GM21367 (cell line): ENCODE results near the gene CEP120.
"Not testable (repeated sequence)": the region's sequence is repeated elsewhere in the genome, so short reads cannot be mapped to it uniquely, and the experiment has no call there.

Source experiments
- ATAC-seq: cut with Tn5 transposase; IDR thresholded peaks from one replicate; pipeline ENCODE4 v1.9.1; 2021; ENCODE audit not compliant: unreplicated experiment

Gene CEP120

DNA sequence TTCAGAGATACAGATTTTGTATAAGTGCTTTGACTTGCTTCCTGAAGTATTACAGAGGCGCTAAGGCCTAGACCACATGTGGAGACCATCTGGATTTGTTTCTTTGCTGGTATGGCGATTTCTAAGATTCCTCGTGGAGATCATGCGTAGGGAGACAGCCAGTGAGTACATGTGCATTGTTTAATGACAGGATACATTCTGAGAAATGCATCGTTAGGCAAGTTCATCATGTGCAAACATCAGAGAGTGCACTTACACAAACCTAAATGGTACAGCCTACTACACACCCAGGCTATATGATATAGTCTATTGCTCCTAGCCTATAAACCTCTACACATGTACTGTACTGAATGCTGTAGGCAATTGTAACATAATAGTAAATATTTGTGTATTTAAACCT is 16.5 kb upstream of the CEP120 start:
- no peak for ATAC-seq

DNA sequence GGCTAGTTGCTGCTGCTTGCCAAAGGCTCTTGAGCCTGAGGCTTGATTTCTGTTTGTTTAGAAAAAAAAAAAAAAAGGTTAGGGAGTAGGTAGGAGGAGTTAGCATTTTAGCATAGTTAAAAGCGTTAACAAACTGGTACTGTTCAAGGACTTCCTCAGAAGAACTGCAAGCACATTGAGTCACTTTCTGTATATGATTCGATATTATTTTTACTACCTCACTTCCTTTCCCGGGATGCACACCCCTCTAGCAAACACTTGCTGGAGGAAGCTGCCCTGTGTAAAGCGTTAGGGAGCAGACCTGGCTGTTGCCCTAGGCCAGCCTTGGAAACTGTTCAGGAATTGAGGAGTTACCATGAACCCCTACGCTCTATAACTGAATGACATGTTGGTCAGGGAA is 15.7 kb upstream of the CEP120 start:
- ATAC-seq: peak; percentile 49

DNA sequence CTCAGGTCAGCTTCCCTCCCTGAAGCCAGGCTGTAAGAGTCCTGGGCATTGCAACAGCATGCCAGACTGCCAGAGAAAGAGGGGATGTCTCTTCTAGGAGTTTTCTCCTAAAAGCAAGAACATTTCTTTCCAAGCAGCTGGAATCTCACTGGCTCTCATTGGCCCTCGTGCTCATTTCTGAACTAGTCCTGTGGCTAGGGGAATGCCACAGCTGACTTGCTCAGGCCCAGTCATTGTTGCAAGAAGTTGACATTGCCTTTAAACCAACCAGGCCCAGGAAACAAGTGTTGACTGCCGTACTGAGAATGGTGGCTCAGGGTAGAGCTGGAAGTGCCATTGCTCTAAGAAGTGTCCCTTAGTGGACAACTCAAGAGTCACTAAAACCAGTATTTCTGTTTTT is 15.0 kb upstream of the CEP120 start:
- no peak for ATAC-seq

DNA sequence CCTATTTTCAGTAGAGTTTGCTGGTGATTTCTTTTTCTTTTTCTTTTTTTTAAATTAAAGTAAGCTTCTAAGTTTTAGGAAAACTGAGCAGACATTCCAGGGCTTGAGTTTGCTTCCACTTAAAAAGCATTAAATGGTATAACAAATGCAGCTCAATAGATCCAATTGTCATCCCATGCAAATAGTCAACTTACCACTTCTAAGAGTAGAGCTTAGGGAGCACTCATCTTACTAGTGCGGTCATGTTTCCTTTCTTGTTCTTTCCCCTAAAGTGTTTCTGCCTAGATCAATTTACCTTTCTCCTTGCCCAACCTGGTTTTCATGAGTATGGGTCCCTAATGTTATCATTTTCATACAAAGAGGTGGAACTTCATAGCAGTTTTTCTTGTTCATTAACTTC is 13.0 kb upstream of the CEP120 start:
- ATAC-seq: no peak

DNA sequence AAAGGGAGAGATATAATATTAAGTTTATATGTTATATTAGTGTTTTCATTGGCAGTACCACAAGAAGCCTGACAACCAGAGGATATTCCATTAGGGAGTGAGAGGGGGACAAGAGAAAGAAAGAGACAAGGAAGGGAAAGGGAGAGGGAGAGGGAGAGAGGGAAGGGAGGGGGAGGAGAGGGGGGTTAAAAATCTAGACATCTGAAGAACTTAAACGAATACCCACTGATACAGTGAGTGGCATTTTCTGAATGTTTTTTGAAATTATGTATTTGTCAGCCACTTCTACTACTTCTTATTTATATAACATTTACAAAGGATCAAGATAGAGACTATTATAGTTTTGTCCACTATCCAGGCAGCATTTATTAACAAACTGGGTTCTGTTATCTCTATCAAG is 11.6 kb upstream of the CEP120 start:
- no peak for ATAC-seq

DNA sequence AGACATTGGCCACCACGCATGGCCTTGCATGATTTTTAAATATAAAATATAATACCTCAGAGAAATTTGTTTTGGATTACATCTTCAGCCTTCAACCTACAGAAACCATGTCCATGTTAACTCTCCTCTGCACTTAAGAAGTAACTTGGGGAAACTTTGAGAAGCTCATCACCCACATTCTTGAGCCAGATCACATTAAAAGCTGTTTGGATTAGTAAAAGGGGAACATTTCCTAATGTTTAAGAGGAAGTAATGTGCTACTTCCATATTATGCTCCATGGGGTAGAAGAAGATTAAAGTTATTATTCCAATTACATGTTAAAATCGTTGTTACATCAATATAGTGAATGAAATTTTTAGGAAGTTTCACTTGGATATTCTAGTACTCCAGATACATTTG is 10.4 kb upstream of the CEP120 start:
- ATAC-seq: no peak

DNA sequence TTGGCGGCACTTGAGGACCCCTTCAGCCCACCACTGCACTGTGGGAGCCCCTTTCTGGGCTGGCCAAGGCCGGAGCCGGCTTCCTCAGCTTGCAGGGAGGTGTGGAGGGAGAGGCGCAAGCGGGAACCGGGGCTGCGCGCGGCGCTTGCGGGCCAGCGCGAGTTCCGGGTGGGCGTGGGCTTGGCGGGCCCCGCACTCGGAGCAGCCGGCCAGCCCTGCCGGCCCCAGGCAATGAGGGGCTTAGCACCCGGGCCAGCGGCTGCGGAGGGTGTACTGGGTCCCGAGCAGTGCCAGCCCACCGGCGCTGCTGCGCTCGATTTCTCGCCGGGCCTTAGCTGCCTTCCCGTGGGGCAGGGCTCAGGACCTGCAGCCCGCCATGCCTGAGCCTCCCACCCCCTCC is 7.2 kb upstream of the CEP120 start:
- ATAC-seq: not testable (repeated sequence)

DNA sequence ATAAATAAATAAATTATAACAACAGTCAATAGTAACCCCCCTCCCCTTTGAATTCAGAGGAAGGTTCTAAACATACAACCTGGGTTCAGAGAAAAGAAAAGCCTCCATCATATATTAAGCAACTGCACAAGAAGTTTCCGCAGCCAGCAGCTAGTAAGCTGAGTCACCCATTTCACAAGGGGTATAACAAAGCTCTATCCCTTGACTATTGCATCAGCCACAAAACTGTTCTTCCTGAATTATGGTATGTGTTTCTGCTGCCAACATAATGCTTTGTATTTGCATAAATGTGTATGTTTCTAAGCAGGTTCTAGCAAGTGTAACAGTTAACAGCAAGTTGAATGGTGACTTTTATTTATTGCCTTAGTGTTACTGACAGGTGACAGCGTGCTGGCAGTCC is 6.8 kb upstream of the CEP120 start:
- ATAC-seq: no peak

DNA sequence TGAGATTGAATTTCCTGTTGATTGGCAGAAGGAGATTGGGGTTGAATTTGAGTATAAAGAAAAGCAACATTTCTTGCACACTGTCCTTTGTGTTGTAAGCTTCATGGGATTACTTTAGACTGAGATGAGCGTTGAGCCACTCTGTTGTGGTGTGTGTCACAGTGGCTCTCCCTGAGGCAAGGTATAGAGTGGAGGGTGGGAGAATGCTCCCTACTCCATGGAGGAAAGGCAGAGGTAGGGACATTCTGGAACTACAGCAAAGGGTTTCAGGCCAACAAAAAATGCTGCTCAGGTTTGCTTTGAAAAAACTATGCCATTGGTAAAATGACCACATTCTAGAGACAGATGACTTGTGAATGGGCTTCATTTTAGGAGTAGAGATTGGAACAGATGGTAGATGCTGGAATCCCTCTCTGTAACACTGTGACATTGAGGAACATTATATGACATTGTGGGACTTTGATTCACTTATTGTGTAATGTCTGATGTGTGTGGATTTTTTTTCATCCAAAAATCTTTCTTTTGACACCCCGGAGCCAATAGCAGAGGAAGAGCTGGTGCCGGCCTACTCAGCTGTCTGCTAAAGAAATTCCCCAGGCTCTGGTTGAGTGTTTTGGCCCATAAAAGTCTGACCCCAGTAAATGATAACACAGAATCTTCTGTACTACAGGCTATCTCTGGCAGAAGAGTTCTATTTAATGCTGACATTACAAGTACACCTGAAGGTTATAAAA is 6.2 kb upstream of the CEP120 start:
- ATAC-seq: no peak

DNA sequence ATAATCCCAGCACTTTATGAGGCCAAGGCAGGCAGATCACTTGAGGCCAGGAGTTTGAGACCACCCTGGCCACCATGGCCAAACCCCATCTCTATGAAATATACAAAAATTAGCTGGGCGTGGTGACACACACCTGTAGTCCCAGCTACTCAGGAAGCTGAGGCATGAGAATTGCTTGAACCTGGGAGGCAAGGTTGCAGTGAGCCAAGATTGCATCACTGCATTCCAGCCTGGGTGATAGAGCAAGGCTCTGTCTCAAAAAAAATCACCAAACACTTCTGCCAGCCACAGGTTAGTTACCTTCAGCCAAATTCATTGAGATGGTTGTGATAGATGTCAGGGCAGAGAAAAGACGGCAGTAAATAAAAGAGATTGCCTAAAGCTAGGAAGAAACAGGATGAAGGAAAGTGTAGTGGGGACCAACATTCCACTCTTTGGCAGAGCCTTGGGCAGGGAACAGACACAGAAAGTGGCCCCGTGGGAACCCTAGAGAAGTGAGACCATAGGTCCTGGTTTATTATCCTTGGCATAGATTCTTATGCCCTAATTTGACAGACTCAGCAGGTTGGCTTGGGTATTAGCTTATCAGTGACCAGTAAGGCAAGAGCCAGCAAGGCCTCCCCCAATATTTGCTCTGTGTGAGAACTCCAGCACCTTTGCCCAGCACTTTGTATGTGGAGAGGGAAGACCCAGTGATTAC is 5.5 kb upstream of the CEP120 start:
- ATAC-seq: no peak

DNA sequence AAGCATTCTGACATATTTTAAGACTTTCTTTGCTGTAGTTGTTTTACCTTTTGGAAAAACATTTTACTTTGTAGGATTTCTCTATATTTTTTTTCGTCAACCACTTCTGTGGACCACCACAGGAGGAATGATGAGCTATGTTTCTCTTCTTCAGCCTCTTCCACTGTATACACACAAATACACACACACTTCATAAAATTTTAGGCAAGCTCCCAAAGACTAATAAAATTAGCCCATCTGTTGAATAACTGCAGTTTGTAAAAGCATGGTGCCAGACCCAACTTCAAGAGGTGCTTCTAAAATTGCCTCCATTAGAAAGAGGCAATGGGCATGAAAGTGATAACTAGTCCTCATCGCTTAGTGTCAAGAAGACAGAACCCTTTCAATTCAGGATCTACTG is 4.1 kb upstream of the CEP120 start:
- no peak for ATAC-seq

DNA sequence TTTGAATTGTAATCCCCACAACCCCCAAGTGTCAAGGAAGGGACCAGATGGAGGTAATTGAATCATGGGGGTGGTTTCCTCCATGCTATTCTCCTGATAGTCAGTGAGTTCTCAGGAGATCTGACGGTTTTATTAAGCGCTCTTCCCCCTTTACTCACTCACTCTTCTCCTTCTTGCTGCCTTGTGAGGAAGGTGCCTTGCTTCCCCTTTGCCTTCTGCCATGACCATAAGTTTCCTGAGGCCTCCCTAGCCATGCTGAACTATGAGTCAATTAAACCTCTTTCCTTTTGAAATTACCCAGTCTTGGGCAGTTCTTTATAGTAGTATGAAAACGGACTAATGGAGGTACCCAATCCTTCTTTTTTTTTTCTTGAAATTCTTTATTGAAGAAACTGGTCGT is 2.2 kb upstream of the CEP120 start:
- ATAC-seq: no peak

DNA sequence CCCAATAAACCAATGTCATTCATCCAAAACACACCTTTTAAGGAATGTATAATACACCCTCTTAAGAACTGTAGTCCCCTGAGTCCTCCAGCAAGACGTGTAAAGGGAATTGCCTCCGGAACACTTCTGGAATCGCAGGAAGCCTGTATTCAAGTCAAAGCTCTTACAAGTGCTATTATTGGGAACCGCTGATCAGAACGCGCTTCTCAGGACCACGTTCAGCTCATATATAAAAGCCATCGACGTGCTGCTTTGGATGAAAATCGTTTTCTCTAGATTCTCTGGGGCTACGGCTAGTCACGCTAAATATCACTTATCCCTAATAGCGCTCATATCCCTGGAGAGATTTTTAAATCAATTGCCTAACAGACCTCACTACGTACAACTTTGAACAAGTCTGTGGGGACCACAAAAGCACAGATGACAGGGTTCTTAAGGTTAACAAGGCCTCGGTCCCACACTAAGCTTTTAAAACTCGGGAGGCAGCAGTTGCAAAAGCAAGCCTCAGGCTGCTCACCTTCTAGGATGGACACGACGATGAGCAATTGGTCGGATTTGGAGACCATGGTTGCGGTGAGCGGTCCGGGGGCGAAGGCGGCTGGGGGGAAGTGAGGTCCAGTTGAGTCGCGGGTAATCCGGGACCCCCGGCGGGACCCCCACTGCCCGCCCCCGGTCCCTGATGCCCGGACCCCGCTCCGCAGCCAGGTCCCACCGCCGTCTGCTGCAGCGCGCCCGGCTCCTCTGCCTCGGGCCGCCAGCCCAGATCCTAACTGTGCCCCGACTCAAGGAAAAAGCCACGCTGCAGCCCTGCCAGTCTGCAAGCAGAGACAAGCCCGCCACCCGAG is 548 bp downstream of the CEP120 start:
- peak; percentile 7 for ATAC-seq

DNA sequence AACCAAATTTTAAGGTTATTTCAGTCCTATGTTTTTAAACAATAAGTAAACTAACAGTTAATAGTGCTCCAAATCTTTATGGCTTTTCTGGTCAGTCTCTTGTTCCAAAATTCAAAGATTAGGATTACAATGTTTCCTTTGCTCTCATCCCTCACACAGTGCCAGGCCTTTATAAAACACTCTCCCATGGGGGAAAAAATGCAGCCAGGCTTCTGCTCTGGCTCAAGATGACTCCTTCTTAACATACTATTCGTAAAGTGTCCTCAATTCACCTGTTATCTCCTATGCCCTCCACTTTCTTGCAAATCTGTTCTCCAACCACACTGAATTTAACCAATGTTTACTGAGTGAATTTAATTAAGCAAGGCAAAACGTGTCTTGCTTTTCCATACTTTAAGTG is 1.4 kb downstream of the CEP120 start:
- ATAC-seq: no peak

DNA sequence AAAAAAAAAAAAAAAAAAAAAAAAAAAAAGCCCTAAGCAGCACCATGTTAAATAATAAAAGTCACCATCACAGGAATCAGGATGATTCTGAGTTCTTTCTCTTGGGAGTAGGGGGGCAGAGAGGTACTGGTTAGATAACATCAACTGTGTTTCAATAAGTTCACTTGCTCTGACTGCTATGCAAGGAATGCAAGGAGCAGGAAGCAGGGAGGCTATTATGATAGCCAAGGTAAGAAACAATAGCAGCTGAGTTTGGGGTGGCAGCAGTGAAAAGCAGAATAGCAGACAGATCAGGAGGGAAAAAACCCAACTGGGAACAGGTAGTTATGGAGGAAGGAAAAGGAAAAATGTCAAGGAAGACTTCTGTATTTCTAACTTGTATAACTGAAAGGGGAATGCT is 8.2 kb downstream of the CEP120 start:
- no peak for ATAC-seq

DNA sequence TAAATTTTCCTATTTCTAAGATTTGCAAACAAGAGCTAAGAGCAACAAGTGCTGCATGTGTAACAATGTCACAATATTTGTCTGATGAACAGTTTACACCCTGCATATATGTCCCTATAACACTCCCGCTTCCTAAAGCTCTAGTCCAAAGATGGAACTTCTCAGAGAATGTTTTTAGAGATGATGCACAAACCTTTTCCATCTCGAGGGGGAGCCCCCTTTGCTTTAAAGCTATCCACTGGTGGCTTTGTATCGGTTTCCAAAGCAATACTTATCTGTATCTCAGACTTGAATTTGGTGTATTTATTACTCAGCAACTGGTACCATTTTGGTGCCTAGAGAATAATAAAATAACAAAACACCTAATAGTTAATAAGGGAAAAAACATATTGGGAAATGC is 11.0 kb downstream of the CEP120 start:
- no peak for ATAC-seq

DNA sequence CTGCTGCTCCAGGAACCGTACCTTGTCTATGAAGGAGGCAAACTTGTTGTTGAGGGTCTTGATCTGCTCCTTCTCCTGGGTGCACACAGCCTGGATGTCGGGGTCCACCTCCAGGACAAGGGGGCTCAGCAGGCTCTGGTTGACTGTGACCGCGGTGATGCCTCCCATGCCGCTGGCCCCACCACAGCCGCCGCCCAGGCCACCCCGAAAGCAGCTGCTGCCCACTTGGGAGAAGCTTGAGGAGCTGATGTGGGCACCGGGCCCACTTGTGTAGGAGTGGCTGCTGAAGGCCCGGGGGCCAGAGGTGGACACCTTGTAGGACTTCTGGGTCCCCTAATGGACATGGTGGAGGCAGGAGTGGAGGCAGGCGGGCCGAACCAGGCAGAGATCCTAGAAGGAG is 21.2 kb downstream of the CEP120 start:
- not testable (repeated sequence) for ATAC-seq

DNA sequence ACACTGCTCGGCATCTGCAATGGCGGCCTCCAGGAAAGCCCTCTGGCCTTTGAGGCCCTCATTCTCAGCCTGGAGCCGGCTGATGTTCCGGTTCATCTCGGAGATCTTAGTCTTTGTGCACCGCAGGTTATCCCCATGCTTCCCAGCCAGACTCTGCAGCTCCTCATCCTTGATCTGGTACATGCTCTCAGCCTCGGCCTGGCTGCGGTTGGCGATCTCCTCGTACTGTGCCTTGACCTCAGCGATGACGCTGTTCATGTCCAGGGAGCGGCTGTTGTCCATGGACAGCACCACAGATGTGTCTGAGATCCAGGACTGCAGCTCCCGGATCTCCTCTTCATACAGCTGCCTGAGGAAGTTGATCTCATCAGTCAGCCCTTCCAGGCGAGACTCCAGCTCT is 21.9 kb downstream of the CEP120 start:
- no peak for ATAC-seq

DNA sequence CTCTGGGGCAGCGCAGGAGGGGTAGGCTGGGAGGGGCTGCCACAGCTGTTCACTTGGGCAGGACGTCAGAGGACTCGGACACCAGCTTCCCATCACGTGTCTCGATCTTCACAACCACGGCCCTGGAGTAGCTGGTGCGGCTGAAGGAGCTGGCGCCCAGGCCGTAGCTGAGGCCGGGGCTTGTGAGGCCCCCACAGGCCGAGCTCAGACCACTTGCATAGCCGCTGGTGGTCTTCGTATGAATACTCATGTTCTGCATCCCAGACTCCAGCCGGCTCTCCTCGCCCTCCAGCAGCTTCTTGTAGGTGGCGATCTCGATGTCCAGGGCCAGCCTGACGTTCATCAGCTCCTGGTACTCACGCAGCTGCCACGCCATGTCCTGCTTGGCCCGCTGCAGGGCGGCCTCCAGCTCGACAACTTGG is 22.3 kb downstream of the CEP120 start:
- not testable (repeated sequence) for ATAC-seq

DNA sequence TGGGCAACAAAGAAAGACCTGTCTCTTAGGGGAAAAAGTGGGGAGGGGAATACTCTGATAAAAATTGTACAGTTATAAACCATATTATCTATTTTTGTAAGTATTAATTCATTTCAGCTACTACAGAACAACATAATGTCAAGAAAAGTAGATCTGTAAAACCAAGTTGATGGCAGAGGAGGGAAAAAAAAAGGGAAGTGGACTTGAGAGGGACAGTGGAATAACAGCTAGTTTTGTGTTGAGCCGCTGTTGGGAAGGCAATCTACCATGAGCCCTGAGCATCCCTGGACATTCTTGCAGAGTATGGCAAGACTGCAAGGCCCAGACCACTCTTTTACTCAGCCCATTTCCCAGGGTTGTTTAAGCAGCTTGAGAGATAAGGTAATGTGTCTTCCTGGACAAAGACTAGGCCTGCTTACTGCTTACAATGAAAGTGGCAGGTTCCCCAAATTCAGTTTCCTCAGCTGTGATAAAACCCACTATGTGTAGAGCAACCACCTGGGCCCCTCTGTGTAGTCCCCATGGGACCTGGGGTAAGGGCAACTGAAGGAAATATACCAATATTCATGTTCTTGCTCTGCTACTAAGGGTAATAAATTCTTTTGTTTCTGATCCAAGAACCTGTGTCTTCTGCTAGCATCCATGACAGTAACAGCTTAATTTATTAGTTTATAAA is 25.0 kb downstream of the CEP120 start:
- no peak for ATAC-seq

DNA sequence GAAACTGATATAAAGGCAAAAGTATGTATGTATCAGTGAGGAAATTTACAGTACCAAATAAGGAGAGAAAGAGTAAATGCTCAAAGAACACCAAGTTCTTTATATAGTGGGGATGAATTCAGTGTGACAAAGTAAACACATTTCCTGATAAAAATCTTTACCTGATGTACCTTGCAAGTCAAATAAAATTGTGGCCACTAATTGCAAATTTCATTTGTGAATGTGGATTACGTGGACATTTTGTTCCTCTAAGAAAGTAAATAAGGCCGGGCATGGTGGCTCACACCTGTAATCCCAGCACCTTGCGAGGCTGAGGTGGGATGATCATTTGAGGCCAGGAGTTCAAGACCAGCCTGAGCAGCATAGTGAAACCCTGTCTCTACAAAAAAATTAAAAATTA is 25.7 kb downstream of the CEP120 start:
- no peak for ATAC-seq
